SK-N-SH (cell line): ENCODE measurements around the gene SCN1B. TPM values are rescaled to one million over a fixed set of nuclear protein-coding genes. Genes with fewer than 3 reads are reported as not detected.

Experiments
- CTCF ChIA-PET: fragments of 300-600, 350-600 bp; formaldehyde crosslinking; extraction: SDS; loops from one replicate; lab custom pipeline; 2021; lab: Yijun Ruan, JAX
- POLR2A ChIA-PET: fragments of 350-600 bp; sonication (Branson Sonifier 250); formaldehyde crosslinking; extraction: SDS; loops from one replicate; lab custom pipeline; 2020; ENCODE audit warnings: antibody characterized with exemption, inconsistent platforms; lab: Yijun Ruan, JAX
- DNase-seq: peaks from one replicate; pipeline ENCODE4 v3.0.0; 2012
- H2AFZ ChIP-seq: fragments of 200-600 bp; sonication (generic); 2 replicates; pipeline ENCODE4 v1.8.1; 2016; ENCODE audit warnings: antibody characterized with exemption, mild to moderate bottlenecking, low read depth
- H3F3A ChIP-seq: fragments of 200-600 bp; sonication (generic); replicated peaks from 2 replicates; pipeline ENCODE3; 2016; ENCODE audit warnings: antibody characterized with exemption, mild to moderate bottlenecking; ENCODE audit not compliant: insufficient read depth
- H3K27ac ChIP-seq, 2 experiments: fragments of 200-500 bp in 1 of 2; fragments of 200-600 bp in 1 of 2; sonication (Bioruptor generic) in 1 of 2; sonication (generic), shearing (Covaris generic) in 1 of 2; 2 replicates each; pipeline versions ENCODE4 v1.5.1 to v1.6.1; 2014 to 2016; ENCODE audit warnings: low read depth in 2 of 2, inconsistent platforms in 1 of 2, low read length in 1 of 2, mild to moderate bottlenecking in 1 of 2, mixed read lengths in 1 of 2
- H3K27me3 ChIP-seq: fragments of 200-600 bp; sonication (generic), shearing (Covaris generic); 2 replicates; pipeline ENCODE4 v1.6.1; 2016; ENCODE audit warnings: mixed run types; ENCODE audit not compliant: insufficient read depth
- H3K36me3 ChIP-seq, 2 experiments: fragments of 200-500 bp in 1 of 2; fragments of 200-600 bp in 1 of 2; sonication (Bioruptor generic) in 1 of 2; sonication (generic) in 1 of 2; replicated peaks in 1 of 2; 2 replicates each; pipeline versions ENCODE3 to v1.5.1; 2014 to 2016; ENCODE audit warnings: low read length in 1 of 2, mild to moderate bottlenecking in 1 of 2; ENCODE audit not compliant: insufficient read depth in 2 of 2, control insufficient read depth in 1 of 2
- H3K4me1 ChIP-seq, 2 experiments: fragments of 200-500 bp in 1 of 2; fragments of 200-600 bp in 1 of 2; sonication (Bioruptor generic) in 1 of 2; sonication (generic), shearing (Covaris generic) in 1 of 2; 2 replicates each; pipeline versions ENCODE4 v1.5.1 to v1.6.1; 2014 to 2016; ENCODE audit warnings: low read depth in 1 of 2, low read length in 1 of 2, mixed run types in 1 of 2; ENCODE audit not compliant: insufficient read depth in 2 of 2, control insufficient read depth in 1 of 2
- H3K4me2 ChIP-seq: fragments of 200-600 bp; sonication (generic), shearing (Covaris generic); 2 replicates; pipeline ENCODE4 v1.6.1; 2017; ENCODE audit warnings: mixed run types
- H3K4me3 ChIP-seq, 2 experiments: fragments of 200-500 bp in 1 of 2; fragments of 200-600 bp in 1 of 2; sonication (Bioruptor generic) in 1 of 2; sonication (generic), shearing (Covaris generic) in 1 of 2; 2 replicates each; pipeline versions ENCODE4 v1.5.1 to v1.8.1; 2014 to 2016; ENCODE audit warnings: low read depth in 2 of 2, inconsistent platforms in 1 of 2, low read length in 1 of 2, mild to moderate bottlenecking in 1 of 2, mixed read lengths in 1 of 2, moderate library complexity in 1 of 2
- H3K79me2 ChIP-seq: fragments of 200-600 bp; sonication (generic); 2 replicates; pipeline ENCODE4 v1.8.1; 2017; ENCODE audit warnings: mild to moderate bottlenecking; ENCODE audit not compliant: insufficient read depth
- H3K9ac ChIP-seq: fragments of 200-600 bp; sonication (generic); 2 replicates; pipeline ENCODE4 v1.6.1; 2017; ENCODE audit warnings: mixed run types
- H3K9me2 ChIP-seq: fragments of 200-600 bp; sonication (generic); 2 replicates; pipeline ENCODE4 v1.6.1; 2017; ENCODE audit warnings: mixed run types
- H3K9me3 ChIP-seq: fragments of 200-600 bp; sonication (generic); 2 replicates; pipeline ENCODE4 v1.6.1; 2017; ENCODE audit warnings: mixed run types, mild to moderate bottlenecking, moderate library complexity
- H4K20me1 ChIP-seq: fragments of 200-600 bp; sonication (generic); 2 replicates; pipeline ENCODE4 v1.6.1; 2017; ENCODE audit warnings: mild to moderate bottlenecking, mixed run types; ENCODE audit not compliant: insufficient read depth
- EP300 ChIP-seq, 2 experiments: IDR thresholded peaks; 2 replicates each; pipeline versions ENCODE4 v1.4.0 to v1.6.1; 2012; ENCODE audit warnings: borderline replicate concordance in 1 of 2, low read depth in 1 of 2, low read length in 1 of 2
- NFIC ChIP-seq: IDR thresholded peaks from 2 replicates; pipeline ENCODE4 v1.4.0; 2012; ENCODE audit warnings: borderline replicate concordance
- RAD21 ChIP-seq: IDR thresholded peaks from 2 replicates; pipeline ENCODE4 v1.6.1; 2012; ENCODE audit warnings: mild to moderate bottlenecking, low read length
- SMC3 ChIP-seq: IDR thresholded peaks from 2 replicates; pipeline ENCODE4 v1.6.1; 2012; ENCODE audit warnings: low read depth, low read length, improper control_type of control experiment
- WGBS: methylation state at CpG from one replicate; pipeline ENCODE4 v1.1.6; 2017; ENCODE audit warnings: low lambda C conversion rate; 5-methylcytosine and 5-hydroxymethylcytosine counted together
- polyA plus RNA-seq, 3 experiments: library from polyadenylated mRNA; depleted of rRNA; stranded (reverse); fragments of >200 nt; gene quantifications; 2 replicates each; pipeline ENCODE4 v1.2.3, GENCODE V29; 2012
- TF ChIP-seq, protein P1 (sequence below): fragments of 150-350 bp; IDR thresholded peaks from 2 replicates; pipeline ENCODE4 v1.6.1; 2017; ENCODE audit warnings: antibody characterized with exemption, low read length, low read depth, borderline replicate concordance
- TF ChIP-seq, protein P2 (sequence below): IDR thresholded peaks from 2 replicates; pipeline ENCODE4 v1.6.1; 2012; ENCODE audit warnings: mild to moderate bottlenecking, low read depth, low read length, moderate library complexity
- TF ChIP-seq, protein P3 (sequence below): fragments of 200-600 bp; sonication (generic); IDR thresholded peaks from 2 replicates; pipeline ENCODE4 v1.6.1; 2017; ENCODE audit warnings: antibody characterized with exemption, mild to moderate bottlenecking, moderate library complexity

The SCN1B gene
- polyA plus RNA-seq, 1 of the 3 experiments (the other 2 are of a cell fraction): 10.5 TPM

DNA sequence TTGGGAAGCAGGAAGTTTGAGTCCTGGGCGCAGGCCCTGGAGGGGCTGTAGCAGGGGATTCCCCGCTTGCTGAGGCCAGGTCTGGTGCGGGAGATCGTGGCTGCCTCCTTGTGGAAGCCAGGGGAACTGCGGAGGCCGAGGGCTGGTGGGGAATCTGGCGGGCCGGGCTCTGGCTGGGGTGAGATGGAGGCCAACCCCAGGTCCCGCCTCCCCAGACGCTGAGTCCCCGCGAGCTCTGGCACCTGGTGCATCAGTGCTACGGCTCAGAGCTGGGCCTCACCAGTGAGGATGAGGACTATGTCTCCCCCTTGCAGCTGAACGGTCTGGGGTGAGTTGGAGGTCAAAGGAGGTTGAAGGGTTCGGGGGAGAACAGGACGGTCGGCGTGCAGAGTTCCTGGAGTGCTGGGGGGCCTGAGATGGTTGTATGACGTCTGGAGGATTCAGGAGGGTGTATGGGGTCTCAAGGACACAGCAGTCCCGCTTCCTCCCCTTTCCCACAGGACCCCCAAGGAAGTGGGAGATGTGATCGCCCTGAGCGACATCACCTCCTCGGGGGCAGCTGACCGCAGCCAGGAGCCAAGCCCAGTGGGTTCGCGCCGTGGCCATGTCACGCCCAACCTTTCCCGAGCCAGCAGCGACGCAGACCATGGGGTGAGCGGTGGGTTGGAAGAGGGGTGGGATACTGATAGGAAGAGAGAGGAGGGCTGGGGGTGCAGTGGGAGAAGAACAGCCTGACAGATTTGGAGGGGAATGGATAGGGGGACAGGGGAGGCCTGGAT is 17.0 kb upstream of the SCN1B start:
- DNase-seq: peak; percentile 94
- WGBS: 79% methylated on average over 31 of the region's 32 CpGs
- ChIA-PET CTCF (interaction anchor here (0.7 to 3.8 kb wide), 13 partner anchors 9 to 175 kb away, joined by 3 to 16 read pairs (median 5); partner anchors contain the start of genes GRAMD1A and SCN1B), POLR2A (interaction anchor here (1.2 kb wide), 1 partner anchor 12 kb away, joined by 4 read pairs; no protein-coding TSS in a partner anchor)
- H3K9me3 ChIP-seq: no peaks in the 10 kb centered on the region
- no peak overlapping the region for H3K9ac ChIP-seq
- peaks cover 0 to 5% of the 10 kb centered on the region in 2 experiments; a peak in 1 of 4 replicates for H3K4me1 ChIP-seq
- H3K79me2 ChIP-seq: peaks cover 2% of the 10 kb centered on the region; the same call in 1 of the 2 replicates
- no peaks in the 10 kb centered on the region for H3K9me2 ChIP-seq
- H3K27me3 ChIP-seq: no peaks in the 10 kb centered on the region
- H4K20me1 ChIP-seq: 0 out of 2 replicates have a peak, but pooled peaks cover 1% of the 10 kb centered on the region
- peak overlapping the region in 1 of 2 experiments; percentile 37; a peak in 1 of 4 replicates for H3K27ac ChIP-seq
- no peak overlapping the region for H3K4me2 ChIP-seq
- peak; percentile 76 for TF ChIP-seq SMC3
- peak; percentile 78 for TF ChIP-seq RAD21
- TF ChIP-seq, protein P1, sequence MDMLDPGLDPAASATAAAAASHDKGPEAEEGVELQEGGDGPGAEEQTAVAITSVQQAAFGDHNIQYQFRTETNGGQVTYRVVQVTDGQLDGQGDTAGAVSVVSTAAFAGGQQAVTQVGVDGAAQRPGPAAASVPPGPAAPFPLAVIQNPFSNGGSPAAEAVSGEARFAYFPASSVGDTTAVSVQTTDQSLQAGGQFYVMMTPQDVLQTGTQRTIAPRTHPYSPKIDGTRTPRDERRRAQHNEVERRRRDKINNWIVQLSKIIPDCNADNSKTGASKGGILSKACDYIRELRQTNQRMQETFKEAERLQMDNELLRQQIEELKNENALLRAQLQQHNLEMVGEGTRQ: no peak
- TF ChIP-seq, protein P2, sequence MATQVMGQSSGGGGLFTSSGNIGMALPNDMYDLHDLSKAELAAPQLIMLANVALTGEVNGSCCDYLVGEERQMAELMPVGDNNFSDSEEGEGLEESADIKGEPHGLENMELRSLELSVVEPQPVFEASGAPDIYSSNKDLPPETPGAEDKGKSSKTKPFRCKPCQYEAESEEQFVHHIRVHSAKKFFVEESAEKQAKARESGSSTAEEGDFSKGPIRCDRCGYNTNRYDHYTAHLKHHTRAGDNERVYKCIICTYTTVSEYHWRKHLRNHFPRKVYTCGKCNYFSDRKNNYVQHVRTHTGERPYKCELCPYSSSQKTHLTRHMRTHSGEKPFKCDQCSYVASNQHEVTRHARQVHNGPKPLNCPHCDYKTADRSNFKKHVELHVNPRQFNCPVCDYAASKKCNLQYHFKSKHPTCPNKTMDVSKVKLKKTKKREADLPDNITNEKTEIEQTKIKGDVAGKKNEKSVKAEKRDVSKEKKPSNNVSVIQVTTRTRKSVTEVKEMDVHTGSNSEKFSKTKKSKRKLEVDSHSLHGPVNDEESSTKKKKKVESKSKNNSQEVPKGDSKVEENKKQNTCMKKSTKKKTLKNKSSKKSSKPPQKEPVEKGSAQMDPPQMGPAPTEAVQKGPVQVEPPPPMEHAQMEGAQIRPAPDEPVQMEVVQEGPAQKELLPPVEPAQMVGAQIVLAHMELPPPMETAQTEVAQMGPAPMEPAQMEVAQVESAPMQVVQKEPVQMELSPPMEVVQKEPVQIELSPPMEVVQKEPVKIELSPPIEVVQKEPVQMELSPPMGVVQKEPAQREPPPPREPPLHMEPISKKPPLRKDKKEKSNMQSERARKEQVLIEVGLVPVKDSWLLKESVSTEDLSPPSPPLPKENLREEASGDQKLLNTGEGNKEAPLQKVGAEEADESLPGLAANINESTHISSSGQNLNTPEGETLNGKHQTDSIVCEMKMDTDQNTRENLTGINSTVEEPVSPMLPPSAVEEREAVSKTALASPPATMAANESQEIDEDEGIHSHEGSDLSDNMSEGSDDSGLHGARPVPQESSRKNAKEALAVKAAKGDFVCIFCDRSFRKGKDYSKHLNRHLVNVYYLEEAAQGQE: no peak
- no peak for TF ChIP-seq EP300 (IDR thresholded peaks at IDR 0.05; ENCODE audit: borderline replicate concordance in 1 of 2, low read depth in 1 of 2, low read length in 1 of 2)
- TF ChIP-seq NFIC: no peak
- TF ChIP-seq, protein P3, sequence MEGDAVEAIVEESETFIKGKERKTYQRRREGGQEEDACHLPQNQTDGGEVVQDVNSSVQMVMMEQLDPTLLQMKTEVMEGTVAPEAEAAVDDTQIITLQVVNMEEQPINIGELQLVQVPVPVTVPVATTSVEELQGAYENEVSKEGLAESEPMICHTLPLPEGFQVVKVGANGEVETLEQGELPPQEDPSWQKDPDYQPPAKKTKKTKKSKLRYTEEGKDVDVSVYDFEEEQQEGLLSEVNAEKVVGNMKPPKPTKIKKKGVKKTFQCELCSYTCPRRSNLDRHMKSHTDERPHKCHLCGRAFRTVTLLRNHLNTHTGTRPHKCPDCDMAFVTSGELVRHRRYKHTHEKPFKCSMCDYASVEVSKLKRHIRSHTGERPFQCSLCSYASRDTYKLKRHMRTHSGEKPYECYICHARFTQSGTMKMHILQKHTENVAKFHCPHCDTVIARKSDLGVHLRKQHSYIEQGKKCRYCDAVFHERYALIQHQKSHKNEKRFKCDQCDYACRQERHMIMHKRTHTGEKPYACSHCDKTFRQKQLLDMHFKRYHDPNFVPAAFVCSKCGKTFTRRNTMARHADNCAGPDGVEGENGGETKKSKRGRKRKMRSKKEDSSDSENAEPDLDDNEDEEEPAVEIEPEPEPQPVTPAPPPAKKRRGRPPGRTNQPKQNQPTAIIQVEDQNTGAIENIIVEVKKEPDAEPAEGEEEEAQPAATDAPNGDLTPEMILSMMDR: peak; percentile 86
- peaks cover 30 to 64% of the 10 kb centered on the region in 2 experiments for H3K36me3 ChIP-seq
- no peak overlapping the region for H2AFZ ChIP-seq
- peak overlapping the region in 1 of 2 experiments; percentile 49; a peak in 1 of 4 replicates for H3K4me3 ChIP-seq
- no peaks in the 10 kb centered on the region for H3F3A ChIP-seq
